Esophagus squamous epithelium (tissue), 4 donors: ENCODE data around the gene AQP12B.
"Not testable (repeated sequence)": the region's sequence is repeated elsewhere in the genome, so short reads cannot be mapped to it uniquely, and the experiment has no call there.

ENCODE experiments used
- CTCF ChIP-seq, 6 experiments: fragments of 450-650 bp in 4 of 6; fragments of 200-600 bp in 2 of 6; sonication (generic) in 2 of 6; IDR thresholded peaks; one replicate each; pipeline ENCODE4 v1.5.1; 2016 to 2019; ENCODE audit warnings: antibody characterized with exemption in 6 of 6, mild to moderate bottlenecking in 4 of 6, moderate library complexity in 4 of 6
- POLR2A ChIP-seq, 4 donors: fragments of 450-650 bp; IDR thresholded peaks; one replicate each; pipeline ENCODE4 v1.6.1; 2017; ENCODE audit warnings: antibody characterized with exemption in 4 of 4, mild to moderate bottlenecking in 4 of 4, moderate library complexity in 3 of 4

GRCh38 chr2:240691075-240691427 is 8.4 kb upstream of the AQP12B start:
- not testable (repeated sequence) for TF ChIP-seq POLR2A, CTCF (IDR thresholded peaks at IDR 0.05)
